MCF 10A (cell line): Measurements from ENCODE around the gene MYO3A. TPM values are rescaled to one million over a fixed set of nuclear protein-coding genes. Genes with fewer than 3 reads are reported as not detected.
"Not testable (repeated sequence)": the region's sequence is repeated elsewhere in the genome, so short reads cannot be mapped to it uniquely, and the experiment has no call there.

Experiments
- BruUV-seq: library from RNA; stranded (reverse); fragments of 400-500 nt; replicated peaks from 2 replicates; lab custom pipeline; 2021; lab: Mats Ljungman, UMichigan
- CTCF ChIA-PET: fragments of 300-600 bp; sonication (Branson Sonifier 250); formaldehyde crosslinking; extraction: SDS; loops from one replicate; lab custom pipeline; 2021; ENCODE audit warnings: antibody characterized with exemption, inconsistent platforms; lab: Yijun Ruan, JAX
- POLR2A ChIA-PET: fragments of 300-600, 350-650 bp; sonication (Branson Sonifier 250); formaldehyde crosslinking; extraction: SDS; loops from one replicate; lab custom pipeline; 2020; ENCODE audit warnings: antibody characterized with exemption, inconsistent platforms; lab: Yijun Ruan, JAX
- DNase-seq: peaks from one replicate; pipeline ENCODE4 v3.0.0-alpha.2; 2018; ENCODE audit not compliant: unreplicated experiment
- H3K27ac Mint-ChIP-seq: one replicate; pipeline ENCODE4 v1.8.0; 2022; ENCODE audit warnings: mild to moderate bottlenecking, low read depth, mixed read lengths; ENCODE audit not compliant: unreplicated experiment
- H3K27me3 Mint-ChIP-seq: one replicate; pipeline ENCODE4 v1.8.0; 2022; ENCODE audit warnings: mixed read lengths; ENCODE audit not compliant: insufficient read depth, unreplicated experiment
- H3K36me3 Mint-ChIP-seq: one replicate; pipeline ENCODE4 v1.8.0; 2022; ENCODE audit warnings: mild to moderate bottlenecking, moderate library complexity, mixed read lengths; ENCODE audit not compliant: insufficient read depth, unreplicated experiment
- H3K4me1 Mint-ChIP-seq: one replicate; pipeline ENCODE4 v1.8.0; 2022; ENCODE audit warnings: mixed read lengths; ENCODE audit not compliant: insufficient read depth, unreplicated experiment
- H3K4me3 Mint-ChIP-seq: one replicate; pipeline ENCODE4 v1.8.0; 2022; ENCODE audit warnings: mild to moderate bottlenecking, moderate library complexity, mixed read lengths; ENCODE audit not compliant: unreplicated experiment
- H3K9me3 Mint-ChIP-seq: one replicate; pipeline ENCODE4 v1.8.0; 2022; ENCODE audit warnings: mixed read lengths; ENCODE audit not compliant: unreplicated experiment
- CTCF ChIP-seq: fragments of 200-600 bp; IDR thresholded peaks from one replicate; pipeline ENCODE4 v1.8.0; 2022; ENCODE audit warnings: antibody characterized with exemption, mild to moderate bottlenecking; ENCODE audit not compliant: unreplicated experiment
- intact Hi-C: fragments of 100-400 bp; cut with micrococcal nuclease; formaldehyde crosslinking; loops from 2 replicates; pipeline ENCODE4 v1.14.1; 2022
- total RNA-seq: library from RNA; stranded (reverse); gene quantifications from 2 replicates; pipeline ENCODE4 v1.2.3, GENCODE V29; 2022

The MYO3A gene
- total RNA-seq, 1 experiment from 2014 or later, result not detected

- CTCF ChIA-PET, result no interaction called here
- H3K9me3 Mint-ChIP-seq, result no peaks in the 10 kb centered on the region
- no peak for TF ChIP-seq CTCF
- no peaks in the 10 kb centered on the region for H3K4me1 Mint-ChIP-seq
- no peak for DNase-seq
- intact Hi-C loops, result no loop called here
- H3K27ac Mint-ChIP-seq, result no peak overlapping the region
- no TSS peak for BruUV-seq
- peaks cover 29% of the 10 kb centered on the region for H3K27me3 Mint-ChIP-seq
- H3K4me3 Mint-ChIP-seq, result no peak overlapping the region
- POLR2A ChIA-PET, result no interaction called here
- no peaks in the 10 kb centered on the region for H3K36me3 Mint-ChIP-seq
These were observed 161.8 kb downstream of the MYO3A start for GRCh38 chr10:26095781-26096180.

GRCh38 chr10:26097549-26097948 is 163.5 kb downstream of the MYO3A start:
- H3K36me3 Mint-ChIP-seq, H3K27ac Mint-ChIP-seq, H3K9me3 Mint-ChIP-seq, CTCF ChIA-PET, DNase-seq, H3K4me3 Mint-ChIP-seq, H3K4me1 Mint-ChIP-seq, POLR2A ChIA-PET, BruUV-seq, intact Hi-C loops: not testable (repeated sequence)
- H3K27me3 Mint-ChIP-seq, result peaks cover 45% of the 10 kb centered on the region

DNA sequence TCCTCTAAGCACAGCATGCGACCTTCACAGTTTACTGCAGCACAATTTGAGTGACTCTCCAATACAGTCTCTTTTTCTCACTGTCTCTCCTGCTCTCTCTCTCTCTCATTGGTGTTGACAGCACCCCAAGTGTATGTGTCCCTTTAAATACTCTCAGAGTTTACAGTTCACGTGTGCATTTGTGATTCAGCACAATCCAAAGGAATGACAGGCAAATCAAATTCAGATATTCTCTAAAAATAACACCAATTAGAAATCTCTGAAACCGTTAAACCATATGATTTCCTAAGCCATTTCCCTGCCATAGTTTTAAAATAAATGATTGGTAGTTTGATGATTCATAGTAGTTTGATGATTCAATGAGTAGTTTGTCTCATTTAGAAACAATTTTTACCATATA is 178.5 kb downstream of the MYO3A start:
- POLR2A ChIA-PET, result no interaction called here
- Mint-ChIP-seq H3K27me3 (peaks cover 62% of the 10 kb centered on the region), H3K4me1 (no peaks in the 10 kb centered on the region), H3K4me3 (no peak overlapping the region), H3K27ac (no peak overlapping the region), H3K36me3 (no peaks in the 10 kb centered on the region), H3K9me3 (no peaks in the 10 kb centered on the region)
- intact Hi-C loops, result no loop called here
- TF ChIP-seq CTCF, result no peak
- DNase-seq, result no peak
- no TSS peak for BruUV-seq
- CTCF ChIA-PET, result no interaction called here

DNA sequence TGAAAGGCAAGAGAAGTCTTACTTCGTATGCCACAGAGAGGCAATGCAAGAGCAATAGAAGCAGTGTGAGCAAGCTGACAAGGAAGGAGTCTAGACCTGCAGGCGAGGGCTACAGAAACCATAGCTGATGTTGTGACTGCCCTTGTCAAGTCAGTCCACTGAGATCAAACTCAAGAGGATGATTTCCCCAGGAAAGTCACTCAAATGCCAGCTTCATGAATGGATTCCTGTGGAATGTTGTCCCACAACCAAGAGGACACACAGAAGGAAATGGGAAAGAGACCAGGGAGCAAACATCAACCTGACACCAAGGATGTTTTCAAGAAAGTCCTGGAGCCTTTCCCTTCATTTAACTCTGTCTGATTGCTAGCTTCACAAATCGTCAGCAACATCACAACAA is 204.6 kb downstream of the MYO3A start:
- no peak overlapping the region for H3K4me3 Mint-ChIP-seq
- ChIA-PET POLR2A (no interaction called here), CTCF (no interaction called here)

More for the DNA sequence above, 204.6 kb downstream of the MYO3A start:
- Mint-ChIP-seq H3K27ac (no peak overlapping the region), H3K9me3 (peaks cover 7% of the 10 kb centered on the region), H3K4me1 (no peaks in the 10 kb centered on the region), H3K27me3 (peaks cover 31% of the 10 kb centered on the region), H3K36me3 (no peaks in the 10 kb centered on the region)
- BruUV-seq, result no TSS peak
- no peak for DNase-seq
- TF ChIP-seq CTCF, result no peak
- intact Hi-C loops, result no loop called here
